ENCODE data around the gene TRAPPC11.
"Not testable (repeated sequence)": the region's sequence is repeated elsewhere in the genome, so short reads cannot be mapped to it uniquely, and the experiment has no call there.

Gene TRAPPC11

DNA sequence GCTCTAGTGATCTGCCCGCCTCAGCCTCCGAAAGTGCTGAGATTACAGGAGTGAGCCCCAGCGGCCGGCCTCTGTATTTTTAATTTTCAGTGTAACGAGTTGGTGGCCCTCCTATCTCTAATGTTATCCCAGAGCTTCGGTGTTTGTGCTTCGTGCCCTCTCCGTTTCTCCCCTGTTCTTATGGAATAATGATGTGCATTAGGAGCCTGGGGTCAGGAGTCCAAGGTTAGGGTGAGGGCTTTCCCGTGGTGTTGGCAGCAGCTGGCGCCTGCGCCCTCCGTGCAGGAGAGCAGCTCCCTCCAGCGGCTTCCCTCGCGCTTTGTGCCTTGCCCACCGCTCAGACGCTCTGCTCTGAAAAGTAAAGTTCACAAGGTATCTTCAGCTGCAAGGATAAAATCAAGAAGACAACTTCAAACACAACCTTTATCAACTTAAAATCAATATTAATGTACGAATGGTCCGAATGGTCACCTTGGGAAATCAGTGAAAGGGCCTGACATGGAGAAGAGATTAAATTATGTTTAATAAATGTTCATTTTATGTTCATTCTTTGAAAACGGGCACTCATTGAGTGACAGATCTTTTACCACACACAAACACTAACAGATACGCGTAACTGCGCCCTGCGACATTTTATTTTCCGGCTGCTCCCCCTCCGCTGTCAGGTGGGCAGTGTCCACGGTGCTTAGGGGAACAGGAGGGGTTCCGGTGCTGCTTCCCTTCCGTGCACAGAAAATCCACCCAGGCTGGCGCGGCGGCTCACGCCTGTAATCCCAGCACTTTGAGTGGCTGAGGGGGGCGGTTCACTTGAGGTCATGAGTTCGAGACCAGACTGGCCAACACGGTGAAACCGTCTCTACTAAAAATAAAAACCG is 62.4 kb downstream of the TRAPPC11 start:
- DNase-seq (ENCODE audit: low read depth in 2 of 2): no peak

DNA sequence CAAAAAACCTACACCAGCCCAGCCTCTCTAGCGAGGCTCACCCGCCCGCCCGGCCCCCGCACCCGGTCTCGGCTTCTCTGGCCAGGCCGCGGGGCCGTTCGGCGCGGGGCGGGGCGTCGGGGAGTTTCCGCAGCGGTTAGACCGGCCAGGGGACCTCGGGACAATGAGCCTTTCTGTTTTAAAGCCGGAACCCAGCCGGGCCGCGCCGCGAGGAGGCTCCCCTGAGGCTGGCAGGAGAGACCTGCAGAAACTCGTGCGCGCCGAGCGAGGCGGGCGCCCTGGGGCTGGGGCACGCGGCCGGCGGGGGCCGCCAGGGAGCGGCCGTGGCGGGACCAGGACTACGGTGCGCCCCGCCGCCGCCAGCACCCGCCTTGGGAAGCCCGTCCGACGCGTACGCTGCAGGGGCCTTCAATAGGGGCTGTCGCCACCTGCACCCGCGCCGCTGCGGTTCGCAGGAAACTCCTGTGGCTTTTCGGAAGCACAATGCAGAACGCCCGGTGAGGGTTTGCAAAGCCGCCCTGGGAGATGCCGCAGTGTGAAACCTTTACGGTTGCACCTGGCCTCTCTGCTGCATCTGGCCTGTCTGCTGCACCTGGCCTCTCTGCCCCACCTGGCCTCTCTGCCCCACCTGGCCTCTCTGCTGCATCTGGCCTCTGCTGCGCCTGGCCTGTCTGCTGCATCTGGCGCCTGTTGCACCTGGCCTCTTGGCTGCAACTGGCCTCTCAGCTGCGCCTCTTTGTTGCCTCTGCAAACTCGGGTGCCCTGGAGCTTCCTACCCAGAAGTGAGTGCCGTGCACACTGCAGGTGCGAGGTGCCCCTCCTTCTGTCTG is 63.9 kb downstream of the TRAPPC11 start:
- DNase-seq (ENCODE audit: low read depth in 2 of 2): no peak

DNA sequence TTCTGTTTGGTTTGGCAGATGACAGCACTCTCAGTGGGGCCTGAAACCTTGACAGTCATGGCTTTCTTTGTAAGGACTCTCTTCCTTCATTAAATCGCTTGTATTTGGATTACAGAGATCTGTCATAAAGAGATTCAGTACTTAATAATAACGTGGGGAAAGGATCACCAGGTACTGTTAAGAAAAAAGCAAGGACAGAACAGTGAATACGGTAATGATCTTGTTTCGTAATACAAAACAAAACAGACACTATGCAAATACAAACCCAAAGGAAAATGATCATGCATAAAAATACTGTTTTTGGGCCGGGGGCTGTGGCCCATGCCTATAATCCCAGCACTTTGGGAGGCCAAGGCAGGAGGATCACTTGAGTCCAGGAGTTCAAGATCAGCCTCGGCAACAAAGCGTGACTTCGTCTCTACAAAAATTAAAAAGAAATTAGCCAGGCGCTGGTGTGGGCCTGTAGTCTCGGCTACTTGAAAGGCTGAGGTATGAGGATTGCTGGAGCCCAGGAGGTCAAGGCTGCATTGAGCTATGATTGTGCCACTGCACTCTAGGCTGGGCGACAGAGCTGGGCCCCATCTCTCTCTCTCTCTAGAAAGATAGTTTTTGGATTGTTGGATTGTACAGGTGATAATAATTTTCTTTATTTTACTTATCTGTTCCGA is 64.6 kb downstream of the TRAPPC11 start:
- DNase-seq (ENCODE audit: low read depth in 2 of 2): no peak

DNA sequence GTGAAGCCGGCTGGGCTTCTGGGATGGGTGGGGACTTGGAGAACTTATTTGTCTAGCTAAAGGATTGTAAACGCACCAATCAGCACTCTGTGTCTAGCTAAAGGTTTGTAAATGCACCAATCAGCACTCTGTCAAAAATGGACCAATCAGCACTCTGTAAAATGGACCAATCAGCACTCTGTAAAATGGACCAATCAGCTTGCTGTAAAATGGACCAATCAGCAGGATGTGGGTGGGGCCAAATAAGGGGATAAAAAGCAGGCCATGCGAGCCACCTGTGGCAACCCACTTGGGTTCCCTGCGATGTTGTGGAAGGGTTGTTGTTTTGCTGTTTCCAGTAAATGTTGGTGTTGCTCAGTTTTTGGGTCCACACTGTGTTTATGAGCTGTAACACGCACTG is 66.5 kb downstream of the TRAPPC11 start:
- DNase-seq (ENCODE audit: low read depth in 2 of 2): not testable (repeated sequence)

DNA sequence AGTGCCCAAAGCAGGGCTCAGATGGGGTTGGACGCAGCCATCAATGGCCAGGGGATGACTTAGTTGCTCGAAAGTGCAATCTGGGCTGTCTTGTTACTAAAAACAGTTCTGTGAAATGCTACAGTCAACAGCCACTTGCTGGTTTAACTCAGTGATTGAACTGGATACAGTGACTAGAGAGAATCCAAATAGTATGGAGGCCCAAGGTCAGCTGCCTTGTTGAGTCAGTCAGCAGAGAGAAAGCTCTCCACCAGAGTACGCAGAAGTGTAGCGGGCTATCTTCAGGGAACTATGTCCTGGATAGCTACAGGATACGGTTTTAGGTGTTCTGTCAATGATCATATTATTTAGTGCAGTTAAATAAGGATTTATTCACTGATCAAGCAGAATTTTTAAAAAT is 68.4 kb downstream of the TRAPPC11 start:
- DNase-seq (ENCODE audit: low read depth in 2 of 2): no peak

DNA sequence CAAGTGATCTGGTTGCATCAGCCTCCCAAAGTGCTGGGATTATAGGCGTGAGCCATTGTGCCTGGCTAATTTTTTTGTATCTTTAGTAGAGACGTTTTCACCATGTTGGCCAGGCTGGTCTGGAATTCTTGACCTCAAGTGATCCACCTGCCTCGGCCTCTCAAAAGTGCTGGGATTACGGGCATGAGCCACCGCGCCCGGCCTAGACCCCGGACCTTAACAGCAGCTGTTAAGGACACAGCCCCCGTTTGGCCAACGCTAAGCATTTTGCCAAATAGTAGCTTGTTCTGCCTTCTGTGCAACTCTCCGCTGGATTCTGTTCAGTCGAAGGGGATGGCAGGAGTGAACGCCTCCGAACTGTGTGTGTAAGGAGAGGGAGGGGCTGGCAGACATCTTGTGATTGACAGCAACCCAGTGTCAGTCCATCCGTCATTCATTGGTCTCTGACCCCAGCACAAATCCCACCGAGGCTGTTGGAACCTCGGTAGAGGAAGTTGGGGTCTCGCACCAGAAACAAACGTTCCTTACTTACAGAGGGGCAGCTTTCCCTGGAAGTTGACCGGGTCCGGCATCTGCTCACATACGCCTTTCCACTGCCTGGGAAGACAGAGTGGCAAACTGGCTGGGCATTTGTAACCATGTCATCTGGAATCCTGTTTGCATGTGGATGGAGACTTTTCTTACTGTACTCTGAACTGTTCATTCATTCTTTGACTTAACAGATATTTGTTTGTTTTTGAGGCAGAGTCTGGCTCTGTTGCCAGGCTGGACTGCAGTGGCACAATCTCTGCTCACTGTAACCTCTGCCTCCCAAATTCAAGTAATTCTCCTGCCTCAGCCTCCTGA is 69.4 kb downstream of the TRAPPC11 start:
- DNase-seq (ENCODE audit: low read depth in 2 of 2): no peak

DNA sequence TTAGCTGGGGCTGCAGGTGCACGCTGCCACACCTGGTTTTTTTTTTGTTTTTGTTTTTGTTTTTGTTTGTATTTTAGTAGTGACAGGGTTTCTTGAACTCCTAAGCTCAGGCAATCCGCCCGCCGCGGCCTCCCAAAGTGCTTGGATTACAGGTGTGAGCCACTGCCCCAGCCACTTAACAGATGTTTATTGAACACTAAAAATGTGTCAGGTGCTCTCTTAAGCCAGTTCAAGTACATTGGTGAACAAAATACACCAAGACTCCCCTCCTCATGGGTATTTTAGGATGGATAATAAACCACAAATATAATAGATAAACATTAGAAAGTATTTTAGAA is 69.9 kb downstream of the TRAPPC11 start:
- no peak for DNase-seq (ENCODE audit: low read depth in 2 of 2)

DNA sequence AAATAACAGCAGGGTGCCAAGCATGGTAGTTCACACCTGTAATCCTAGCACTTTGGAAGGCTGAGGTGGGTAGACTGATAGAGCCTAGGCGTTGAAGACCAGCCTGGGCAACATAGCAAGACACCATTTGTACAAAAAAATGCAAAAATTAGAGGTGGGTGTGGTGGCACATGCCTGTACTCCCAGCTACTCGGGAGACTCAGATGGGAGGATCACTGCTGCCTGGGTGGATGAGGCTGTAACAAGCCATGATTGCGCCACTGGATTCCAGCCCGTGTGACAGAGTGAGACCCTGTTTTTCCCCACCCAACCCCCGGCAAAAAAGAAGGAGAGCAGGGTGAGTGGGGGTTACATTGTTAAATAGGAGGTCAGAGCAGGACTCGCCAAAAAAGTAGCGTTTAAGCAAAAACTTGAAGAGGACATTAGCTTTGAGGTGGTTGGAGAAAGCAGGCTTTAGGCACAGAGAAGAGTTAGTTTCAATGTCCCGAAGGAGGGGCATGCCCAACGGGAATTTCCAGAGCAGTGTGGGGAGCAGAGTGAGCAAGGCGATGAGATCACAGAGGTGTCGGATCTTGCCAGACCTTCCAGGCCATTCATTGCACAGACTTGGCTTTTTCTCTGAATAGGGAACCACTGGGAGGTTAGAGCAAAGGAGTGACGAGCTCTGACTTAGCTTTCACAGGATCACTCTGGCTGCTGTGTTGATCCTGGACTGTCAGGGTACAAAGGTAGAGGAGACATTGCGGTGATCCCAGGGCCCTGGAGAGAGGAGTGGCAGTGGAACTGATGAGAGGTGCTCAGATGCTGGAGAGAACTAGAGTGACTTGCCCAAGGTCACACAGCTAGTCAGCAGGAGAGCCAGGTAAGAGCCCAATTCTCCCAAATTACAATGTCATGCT is 70.6 kb downstream of the TRAPPC11 start:
- DNase-seq (ENCODE audit: low read depth in 2 of 2): no peak

DNA sequence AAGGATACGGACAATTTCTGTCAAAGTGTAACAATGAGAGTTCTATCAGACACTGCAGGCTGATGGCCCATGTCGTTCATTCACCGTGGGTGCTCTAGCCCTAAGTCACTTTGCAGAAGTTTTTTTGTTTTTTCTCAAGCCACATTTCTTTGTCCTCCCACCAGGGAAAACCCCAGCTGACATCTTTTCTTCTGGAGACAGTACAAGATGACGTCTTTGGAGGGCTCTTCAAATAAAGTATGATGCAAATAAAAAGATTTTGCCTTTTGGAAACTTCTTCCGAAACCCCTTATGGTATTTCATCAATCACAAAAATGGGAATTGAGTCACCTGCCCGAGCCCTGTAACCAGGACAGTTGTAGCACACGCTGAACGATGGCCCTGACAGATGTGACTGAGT is 73.2 kb downstream of the TRAPPC11 start:
- no peak for DNase-seq (ENCODE audit: low read depth in 2 of 2)

DNA sequence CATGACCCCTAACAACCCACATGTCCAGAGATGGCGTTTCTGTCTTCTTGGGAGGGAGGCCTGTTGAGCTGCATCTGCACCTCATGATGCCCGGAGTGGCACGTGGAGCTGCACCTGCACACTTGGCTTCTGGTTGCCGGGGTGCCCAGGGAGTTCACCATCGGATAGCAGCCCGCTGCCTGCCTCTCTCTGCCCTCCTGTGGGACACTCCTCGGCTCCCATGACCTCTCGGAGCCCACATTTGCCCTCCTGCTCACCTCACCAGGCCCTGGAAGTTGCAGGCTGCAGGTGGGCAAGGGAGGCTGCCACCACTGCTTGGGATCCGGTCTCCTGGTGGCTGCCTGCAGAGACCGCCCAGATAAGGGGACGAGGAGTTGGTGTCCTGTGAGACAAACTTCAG is 74.1 kb downstream of the TRAPPC11 start:
- no peak for DNase-seq (ENCODE audit: low read depth in 2 of 2)

DNA sequence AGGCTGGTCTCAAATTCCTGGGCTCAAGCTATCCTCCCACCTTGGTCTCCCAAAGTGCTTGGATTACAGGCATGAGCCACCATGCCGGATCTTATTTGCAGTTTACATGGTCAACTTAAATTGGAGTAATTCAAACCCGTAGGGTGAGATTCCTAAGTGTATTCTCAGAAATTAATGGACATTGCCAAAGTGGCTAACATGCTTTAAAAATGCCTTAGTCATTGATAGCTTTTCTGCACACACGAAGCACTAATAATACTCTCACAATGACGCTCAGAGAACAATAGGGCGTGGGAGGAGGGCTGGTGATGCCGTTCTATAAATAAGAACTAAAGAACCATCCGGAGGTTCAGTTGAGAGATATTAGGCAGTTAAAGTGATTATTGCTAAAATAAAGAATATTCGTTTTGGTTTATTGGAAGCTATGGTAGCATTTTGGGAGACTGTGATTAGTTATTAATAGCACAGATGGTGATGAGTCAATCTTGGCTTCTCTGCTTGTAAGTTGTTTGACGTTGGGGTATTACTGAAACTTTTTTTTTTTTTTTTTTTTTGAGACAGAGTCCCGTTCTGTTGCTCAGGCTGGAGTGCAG is 79.1 kb downstream of the TRAPPC11 start:
- DNase-seq (ENCODE audit: low read depth in 2 of 2): no peak

DNA sequence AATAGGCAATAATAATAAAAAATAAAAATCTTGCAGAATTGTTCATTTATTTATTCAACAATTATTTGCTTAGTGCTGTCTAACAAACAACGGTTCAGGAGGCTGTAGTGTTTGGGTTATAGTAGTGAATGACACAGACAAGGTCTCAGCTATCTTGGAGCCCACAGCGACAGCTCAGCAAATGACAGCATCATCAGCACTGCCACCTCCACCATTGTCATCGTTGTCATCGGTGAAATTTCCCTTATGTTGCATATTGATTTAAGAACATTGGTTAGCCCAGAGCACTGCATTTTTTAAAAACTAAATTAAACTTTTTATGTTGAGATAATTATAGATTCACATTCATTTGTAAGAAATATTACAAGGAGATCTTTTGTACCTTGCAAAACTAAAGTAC is 79.9 kb downstream of the TRAPPC11 start:
- no peak for DNase-seq (ENCODE audit: low read depth in 2 of 2)

DNA sequence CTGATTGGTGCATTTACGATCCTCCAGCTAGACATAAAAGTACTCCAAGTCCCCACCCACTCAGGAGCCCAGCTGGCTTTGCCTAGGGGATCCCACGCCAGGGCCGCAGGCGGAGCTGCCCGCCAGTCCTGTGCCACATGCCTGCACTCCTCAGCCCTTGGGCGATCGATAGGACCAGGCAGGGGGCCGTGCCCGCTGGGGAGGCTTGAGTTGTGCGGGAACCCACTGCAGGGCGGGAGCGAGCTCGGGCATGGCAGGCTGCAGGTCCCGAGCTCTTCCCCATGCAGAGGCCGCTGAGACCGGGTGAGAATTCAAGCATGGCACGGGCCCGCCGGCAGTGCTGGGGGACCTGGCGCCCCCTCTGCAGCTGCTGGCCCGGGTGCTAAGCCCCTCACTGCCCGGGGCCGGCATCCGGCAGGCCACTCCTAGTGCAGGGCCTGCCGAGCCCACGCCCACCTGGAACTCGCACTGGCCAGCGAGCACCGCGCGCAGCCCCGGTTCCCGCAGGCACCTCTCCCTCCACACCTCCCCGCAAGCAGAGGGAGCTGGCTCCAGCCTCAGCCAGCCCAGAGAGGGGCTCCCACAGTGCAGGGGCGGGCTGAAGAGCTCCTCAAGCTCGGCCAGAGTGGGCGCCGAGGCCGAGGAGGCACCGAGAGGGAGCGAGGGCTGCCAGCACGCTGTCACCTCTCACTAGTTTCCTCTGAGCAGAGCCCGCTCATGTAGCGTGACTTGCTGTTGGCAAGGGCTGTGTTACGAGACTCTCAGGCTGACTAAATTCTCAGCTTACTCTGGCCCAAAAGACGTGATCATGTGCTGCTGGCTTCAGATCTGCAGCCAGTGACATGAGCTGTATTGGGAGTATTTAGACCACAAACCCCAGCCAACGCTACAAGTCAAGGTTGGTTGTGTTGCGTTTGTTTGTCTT is 87.5 kb downstream of the TRAPPC11 start:
- no peak for DNase-seq (ENCODE audit: low read depth in 2 of 2)

DNA sequence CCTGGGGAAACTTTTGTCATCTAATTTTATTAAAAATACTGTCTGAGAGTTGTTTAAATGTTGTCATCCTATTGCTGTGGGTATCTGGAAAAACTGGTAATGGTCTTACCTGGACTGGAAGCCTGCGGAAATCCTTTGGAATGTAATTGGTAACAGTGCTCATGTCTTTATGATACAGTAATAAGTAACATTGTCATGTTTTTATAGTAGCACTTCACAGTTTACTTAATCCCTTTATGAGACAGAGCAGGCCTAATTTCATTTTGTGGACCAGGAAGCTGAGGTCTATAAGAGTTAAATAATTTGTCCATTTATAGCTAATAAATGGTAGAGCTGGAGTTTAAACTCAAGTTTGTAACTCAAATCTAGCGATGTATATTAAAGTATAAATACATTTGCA is 88.3 kb downstream of the TRAPPC11 start:
- no peak for DNase-seq (ENCODE audit: low read depth in 2 of 2)

DNA sequence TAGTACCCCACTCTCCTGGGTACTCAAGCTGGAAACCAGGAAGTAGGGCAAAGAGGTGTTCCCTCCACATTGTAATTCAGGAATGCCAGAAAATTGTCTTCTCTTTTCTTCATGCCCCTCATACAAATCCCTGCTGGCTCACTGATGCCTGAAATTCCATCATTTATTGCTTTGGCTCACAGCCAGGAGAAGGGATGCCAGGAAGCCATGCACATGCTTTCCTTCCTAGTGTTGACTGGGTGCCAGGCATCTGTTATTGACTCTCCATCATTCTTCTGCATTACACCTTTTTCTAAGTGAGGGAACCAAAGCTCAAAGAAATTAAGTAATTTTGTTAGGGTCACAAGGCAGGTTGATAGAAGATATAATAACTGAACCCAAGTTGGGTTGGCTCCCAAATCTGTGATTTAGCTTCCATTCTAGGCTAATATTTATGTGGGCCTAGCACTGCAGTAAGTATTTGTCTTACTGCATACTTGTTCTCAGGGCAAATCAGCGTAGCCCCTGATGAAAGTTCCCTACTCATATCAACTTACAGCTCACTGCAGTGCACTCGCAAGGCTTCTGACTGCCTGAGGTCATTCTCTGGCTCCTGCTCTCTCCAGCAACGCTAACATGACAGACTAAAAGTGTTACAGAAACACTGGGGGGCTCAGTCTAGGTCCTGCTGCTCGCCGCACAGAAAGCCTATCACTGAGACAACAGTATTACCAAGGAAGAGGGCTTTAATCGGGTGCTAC is 89.0 kb downstream of the TRAPPC11 start:
- no peak for DNase-seq (ENCODE audit: low read depth in 2 of 2)

DNA sequence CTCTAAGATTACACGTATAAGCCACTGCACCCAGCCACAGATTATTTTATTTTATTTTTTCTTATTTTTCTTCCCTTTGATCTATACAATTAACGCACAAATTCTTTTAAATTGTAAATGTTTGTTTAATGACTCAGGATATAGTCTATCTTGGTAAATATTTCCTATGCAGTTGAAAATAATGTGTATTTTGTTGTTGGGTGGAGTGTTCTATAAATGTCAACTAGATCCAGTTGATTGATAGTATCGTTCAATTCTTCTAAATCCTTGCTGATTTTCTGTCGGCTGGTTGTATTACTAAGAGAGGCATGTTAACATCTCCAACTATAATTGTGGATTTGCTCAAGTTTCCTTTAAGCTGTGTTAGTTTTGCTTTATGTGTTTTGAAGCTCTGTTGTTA is 92.0 kb downstream of the TRAPPC11 start:
- DNase-seq (ENCODE audit: low read depth in 2 of 2): no peak

DNA sequence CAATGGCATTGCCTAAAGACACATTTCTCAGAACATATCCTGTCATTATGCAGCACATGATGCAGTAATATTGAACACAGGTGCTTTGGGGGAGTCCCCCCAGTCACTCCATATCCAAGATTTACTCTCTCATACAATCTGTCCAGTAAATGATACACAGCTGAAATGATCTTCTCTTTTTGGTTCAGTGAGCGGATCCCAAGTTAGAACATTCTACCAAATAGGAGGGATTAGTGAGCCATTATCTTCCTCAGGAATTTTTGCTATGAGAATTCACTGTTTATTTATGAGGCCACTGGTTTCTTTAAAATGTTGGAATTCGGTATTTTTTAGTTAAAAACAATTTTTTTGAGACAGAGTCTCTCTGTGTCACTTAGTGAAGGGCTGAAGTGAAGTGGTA is 96.5 kb downstream of the TRAPPC11 start:
- DNase-seq (ENCODE audit: low read depth in 2 of 2): no peak

DNA sequence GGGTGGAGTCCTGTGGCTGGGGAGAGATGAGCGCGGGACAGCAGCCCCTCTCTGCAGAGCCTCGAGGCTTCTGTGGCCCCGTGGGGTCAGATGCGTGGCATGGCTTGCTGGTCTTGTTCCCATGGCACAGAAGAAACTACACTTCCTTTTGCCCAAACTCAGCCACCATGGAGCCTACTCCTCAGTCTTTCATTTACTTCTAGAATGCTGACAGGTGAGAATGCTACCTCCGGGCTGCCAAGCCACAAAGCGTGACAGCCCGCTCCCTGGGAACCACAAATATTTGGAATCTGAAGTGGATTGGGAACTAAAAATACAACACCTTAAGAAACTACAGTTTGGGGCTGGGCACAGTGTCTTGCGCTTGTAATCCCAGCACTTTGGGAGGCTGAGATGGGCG is 98.0 kb downstream of the TRAPPC11 start:
- DNase-seq (ENCODE audit: low read depth in 2 of 2): no peak
